ENCODE results near the gene NME4. TPM values are rescaled to one million over a fixed set of nuclear protein-coding genes. Genes with fewer than 3 reads are reported as not detected.
"Not testable (repeated sequence)": the region's sequence is repeated elsewhere in the genome, so short reads cannot be mapped to it uniquely, and the experiment has no call there.

NME4 gene
- polyA plus RNA-seq, 3 donors, result 108 to 146 (median 134) TPM

DNA sequence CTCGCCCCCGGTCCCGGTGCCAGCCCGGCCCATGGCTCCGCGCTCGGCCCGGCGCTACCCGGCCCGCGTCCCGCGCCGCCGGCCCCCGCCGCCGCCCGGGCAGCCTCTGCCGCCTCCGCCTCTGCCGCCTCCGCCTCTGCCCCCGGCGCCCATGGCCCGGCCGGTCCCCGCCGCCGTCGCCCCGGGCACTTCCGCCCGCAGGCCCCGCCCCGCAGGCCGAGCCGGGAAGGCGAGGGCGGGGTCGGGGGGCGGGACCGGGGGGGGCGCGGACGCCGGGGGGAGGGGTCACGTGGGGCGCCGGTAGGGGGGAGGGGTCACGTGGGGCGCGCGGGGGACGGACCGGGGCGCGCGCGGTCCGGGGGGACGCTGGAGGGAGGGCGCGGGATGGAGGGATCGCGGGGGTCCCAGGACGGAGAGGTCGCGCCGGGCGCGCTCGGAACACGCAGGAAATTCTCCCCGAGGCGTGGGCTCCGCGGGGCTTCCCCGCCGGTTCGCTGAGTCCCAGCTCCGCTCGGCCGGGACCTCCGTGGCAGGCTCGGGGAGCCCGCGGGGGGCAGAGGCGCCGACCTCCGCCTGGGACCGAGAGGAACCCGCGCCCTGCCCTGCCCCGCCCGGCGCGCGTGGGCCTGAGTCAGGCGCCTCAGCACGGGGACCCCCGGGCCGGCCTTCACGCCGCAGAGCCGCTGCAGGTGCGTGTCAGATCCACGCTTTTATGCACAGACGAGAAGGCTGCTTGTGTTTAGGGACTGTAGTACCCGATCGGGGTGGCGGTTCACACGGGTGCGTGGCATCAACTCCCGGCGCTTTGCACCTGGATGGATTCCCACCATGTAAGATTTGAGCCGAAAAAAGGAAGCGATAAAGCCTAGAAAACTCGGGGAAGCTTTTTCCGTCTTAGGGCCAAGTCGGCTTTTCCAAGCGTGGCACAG is 14.9 kb upstream of the NME4 start, which contains the start of gene PGAP6:
TSS of gene PGAP6 (minus strand) at position 190 of the 929 bp plus-strand sequence. CDS start at position 33, 157 bp downstream.
- DNase-seq (ENCODE audit: extremely low read depth in 1 of 11, low read depth in 9 of 11, low spot score in 4 of 11), result no peak

- DNase-seq (ENCODE audit: extremely low read depth in 1 of 11, low read depth in 9 of 11, low spot score in 4 of 11), result no peak
Observed at GRCh38 chr16:383326-384051, 13.5 kb upstream of the NME4 start.

DNA sequence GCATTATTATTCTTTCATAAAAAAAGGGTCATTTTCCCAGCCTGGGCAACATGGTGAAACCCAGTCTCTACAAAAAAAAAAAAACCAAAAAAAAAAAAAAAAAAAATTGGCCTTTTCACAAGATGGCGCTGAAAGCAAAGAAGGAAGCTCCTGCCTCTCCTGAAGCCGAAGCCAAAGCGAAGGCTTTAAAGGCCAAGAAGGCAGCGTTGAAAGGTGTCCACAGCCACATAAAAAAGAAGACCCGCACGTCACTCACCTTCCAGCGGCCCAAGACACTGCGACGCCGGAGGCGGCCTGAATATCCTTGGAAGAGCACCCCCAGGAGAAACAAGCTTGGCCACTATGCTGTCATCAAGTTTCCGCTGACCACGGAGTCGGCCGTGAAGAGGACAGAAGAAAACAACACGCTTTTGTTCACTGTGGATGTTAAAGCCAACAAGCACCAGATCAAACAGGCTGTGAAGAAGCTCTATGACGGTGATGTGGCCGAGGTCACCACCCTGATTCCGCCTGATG is 10.3 kb upstream of the NME4 start:
- DNase-seq (ENCODE audit: extremely low read depth in 1 of 11, low read depth in 9 of 11, low spot score in 4 of 11), result no peak

DNA sequence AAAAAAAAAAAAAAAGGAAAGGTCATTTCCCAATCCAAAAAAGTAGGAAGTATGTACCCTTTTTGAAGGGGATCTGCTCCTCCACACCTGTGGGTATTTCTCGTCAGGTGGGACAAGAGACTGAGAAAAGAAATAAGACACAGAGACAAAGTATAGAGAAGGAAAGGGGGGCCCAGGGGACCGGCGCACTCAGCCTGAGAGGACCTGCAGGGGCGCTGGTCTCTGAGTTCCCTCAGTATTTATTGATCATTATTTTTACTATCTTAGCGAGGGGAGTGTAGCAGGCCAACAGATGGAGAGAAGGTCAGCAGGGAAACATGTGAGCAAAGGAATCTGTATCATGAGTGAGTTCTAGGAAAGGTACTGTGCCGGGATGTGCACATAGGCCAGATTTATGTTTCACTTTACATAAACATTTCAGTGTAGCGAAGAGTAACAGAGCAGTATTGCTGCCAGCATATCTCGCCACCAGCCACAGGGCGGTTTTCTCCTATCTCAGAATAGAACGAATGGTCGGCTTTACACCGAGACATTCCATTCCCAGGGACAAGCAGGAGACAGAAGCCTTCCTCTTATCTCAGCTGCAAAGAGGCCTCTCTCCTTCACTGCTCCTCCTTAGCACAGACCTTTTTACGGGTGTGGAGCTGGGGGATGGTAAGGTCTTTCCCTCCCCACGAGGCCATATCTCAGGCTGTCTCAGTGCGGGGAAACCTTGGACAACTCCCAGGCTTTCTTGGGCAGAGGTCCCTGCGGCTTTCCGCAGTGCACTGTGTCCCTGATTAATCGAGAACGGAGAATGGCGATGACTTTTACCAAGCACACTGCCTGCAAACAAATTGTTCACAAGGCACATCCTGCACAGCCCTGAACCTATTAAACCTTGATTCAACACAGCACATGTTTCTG is 9.0 kb upstream of the NME4 start:
- not testable (repeated sequence) for DNase-seq (ENCODE audit: extremely low read depth in 1 of 11, low read depth in 9 of 11, low spot score in 4 of 11)

DNA sequence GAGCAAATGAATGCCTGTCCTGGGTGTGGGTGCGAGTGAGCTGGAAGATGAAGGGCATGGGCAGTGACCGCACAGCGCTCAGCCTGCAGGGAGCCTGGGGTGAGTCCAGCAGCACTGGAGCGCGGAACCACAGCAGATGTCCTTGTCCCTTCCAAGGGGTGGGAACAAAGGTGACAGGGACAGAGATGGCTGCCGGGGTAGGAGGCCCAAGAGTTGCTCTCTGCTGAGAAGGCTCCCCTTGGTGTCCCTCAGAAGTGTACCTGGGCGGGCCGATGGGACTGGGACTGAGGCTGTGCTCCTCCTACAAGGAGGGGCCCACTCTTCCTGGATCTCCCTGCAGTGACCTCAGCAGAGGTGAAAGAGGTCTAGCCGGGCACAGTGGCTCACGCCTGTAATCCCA is 7.6 kb upstream of the NME4 start:
- DNase-seq (ENCODE audit: extremely low read depth in 1 of 11, low read depth in 9 of 11, low spot score in 4 of 11), result no peak

- DNase-seq (ENCODE audit: extremely low read depth in 1 of 11, low read depth in 9 of 11, low spot score in 4 of 11), result no peak
Observed at GRCh38 chr16:391885-392335, 5.1 kb upstream of the NME4 start.

- no peak for DNase-seq (ENCODE audit: extremely low read depth in 1 of 11, low read depth in 9 of 11, low spot score in 4 of 11)
Observed at GRCh38 chr16:392450-393030, 4.5 kb upstream of the NME4 start.

- no peak for DNase-seq (ENCODE audit: extremely low read depth in 1 of 11, low read depth in 9 of 11, low spot score in 4 of 11)
Observed at GRCh38 chr16:396199-396598, 800 bp upstream of the NME4 start.

DNA sequence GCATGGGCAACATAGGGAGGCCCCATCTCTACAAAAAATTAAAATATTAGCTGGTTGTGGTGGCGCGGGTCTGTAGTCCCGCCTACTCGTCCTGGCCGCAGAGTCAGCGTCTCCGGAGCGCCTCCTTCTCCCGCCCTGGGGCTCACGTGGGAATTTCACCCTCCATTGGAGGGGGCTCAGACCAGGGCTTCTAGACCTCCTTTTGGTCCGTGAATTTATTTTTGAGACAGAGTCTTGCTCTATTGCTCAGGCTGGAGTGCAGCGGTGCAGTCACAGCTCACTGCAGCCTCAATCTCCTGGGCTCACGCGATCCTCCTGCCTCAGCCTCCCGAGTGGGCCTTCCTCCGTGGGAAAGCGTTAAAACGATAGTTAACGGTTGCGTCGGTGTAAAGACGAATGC is 394 bp upstream of the NME4 start:
- DNase-seq (ENCODE audit: extremely low read depth in 1 of 11, low read depth in 9 of 11, low spot score in 4 of 11), result no peak

DNA sequence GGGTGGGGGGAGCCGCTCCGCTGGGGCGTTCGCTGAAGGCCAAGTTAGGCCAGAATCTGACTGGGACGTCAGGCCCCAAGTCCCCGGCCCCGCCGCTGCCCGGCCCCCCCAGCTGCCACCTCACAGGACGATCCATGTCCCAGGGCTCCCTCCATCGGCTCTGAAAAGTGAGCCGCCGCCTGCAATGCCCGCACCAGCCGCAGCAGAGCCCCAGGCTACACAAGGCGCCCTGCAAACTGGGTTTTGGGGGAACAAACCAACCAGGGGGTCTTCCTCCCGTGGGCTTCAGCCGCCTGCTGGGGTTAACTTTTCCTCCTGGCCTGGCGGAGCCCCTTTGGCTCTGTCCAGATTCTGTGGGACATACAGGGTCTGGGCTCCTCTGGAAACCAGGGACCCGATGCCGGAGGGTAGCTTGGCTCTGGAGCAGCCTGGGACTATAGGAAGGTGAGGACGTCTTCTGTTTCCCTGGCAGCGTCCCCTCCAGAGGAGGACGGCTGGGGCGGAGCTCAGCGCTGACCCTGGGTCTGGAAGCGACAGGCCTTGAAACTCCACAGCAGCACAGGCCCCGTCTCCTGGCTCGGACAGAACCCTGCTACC is 835 bp downstream of the NME4 start:
- DNase-seq (ENCODE audit: extremely low read depth in 1 of 11, low read depth in 9 of 11, low spot score in 4 of 11), result peak in 1 of 11 donors; percentile 79

DNA sequence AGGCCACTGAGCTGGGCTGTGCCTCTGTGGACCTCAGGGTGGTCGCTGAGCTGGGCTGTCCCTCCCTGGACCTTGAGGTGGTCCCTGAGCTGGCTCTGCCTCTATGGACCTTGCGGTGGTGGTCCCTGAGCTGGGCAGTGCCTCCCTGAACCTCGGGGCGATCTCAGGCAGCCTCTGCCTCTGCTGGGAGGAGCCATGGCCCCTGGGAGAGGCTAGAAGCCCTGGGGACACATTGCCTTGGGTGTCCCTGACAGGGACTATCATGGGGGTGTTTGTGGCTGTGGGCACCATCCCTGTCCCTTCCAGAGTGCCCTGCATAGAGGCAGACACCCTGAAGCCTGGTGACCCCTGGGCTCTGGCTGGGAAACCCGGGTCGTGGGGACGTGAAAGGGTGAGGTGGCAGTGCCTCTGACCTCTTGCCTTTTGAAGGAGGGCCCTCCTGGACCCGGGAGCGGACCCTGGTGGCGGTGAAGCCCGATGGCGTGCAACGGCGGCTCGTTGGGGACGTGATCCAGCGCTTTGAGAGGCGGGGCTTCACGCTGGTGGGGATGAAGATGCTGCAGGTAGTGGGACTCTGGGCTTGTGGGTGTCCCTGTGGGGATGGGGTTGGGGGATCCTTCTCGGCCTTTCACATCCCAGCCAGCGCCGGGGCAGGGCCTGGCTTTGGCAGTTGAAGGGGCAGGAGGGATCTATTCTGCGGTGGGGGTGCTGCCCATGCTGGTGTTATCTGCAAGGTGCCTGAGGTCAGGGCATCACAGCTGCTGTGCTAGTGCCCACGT is 1.8 kb downstream of the NME4 start:
- DNase-seq (ENCODE audit: extremely low read depth in 1 of 11, low read depth in 9 of 11, low spot score in 4 of 11), result no peak

- DNase-seq (ENCODE audit: extremely low read depth in 1 of 11, low read depth in 9 of 11, low spot score in 4 of 11), result no peak
Observed at GRCh38 chr16:399340-400019, 2.5 kb downstream of the NME4 start.

DNA sequence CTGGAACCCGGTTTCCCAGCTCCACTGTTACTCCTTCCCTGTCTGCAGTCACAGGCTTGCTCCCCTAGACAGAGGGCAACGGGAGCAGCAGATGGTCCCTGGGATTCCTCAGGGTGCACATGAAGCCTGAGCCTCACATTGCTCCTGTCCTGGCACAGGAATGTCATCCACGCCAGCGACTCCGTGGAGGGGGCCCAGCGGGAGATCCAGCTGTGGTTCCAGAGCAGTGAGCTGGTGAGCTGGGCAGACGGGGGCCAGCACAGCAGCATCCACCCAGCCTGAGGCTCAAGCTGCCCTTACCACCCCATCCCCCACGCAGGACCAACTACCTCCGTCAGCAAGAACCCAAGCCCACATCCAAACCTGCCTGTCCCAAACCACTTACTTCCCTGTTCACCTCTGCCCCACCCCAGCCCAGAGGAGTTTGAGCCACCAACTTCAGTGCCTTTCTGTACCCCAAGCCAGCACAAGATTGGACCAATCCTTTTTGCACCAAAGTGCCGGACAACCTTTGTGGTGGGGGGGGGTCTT is 3.1 kb downstream of the NME4 start:
- no peak for DNase-seq (ENCODE audit: extremely low read depth in 1 of 11, low read depth in 9 of 11, low spot score in 4 of 11)

GRCh38 chr16:401468-402348 is 4.7 kb downstream of the NME4 start, which contains the start of gene DECR2:
Gene DECR2 (plus strand): TSS chr16:401885. CDS start chr16:401964, 79 bp downstream.
- DNase-seq (ENCODE audit: extremely low read depth in 1 of 11, low read depth in 9 of 11, low spot score in 4 of 11), result peak in 10 of 11 donors; percentile 74 to 94 (median 90)

DNA sequence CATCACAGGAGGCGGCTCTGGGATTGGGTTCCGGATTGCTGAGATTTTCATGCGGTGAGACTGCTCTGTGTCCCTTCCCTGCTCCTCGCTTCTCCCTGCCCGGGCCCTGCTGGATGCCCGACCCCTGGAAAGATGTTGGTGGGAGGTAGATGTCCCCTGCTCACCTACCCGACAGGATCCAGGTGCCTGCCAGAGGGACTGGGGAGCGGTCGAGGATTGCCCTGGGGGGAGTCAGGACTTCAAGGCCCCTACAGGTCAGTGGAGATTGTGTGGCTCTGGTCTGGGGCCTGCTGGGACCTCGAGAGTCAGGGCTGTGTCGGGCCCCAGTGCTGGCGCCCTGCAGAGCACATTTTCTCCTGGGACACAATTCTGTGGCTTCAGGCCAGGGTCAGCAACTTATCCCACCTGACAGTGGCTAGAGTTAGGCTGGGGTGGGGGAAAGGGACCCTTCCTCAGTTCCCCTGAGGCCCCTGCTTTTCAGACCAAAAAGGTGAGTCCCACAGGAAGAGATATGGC is 8.0 kb downstream of the NME4 start:
- no peak for DNase-seq (ENCODE audit: extremely low read depth in 1 of 11, low read depth in 9 of 11, low spot score in 4 of 11)
